Osteoblast (primary cell): ENCODE measurements around the gene GHITM. TPM values are rescaled to one million over a fixed set of nuclear protein-coding genes. Genes with fewer than 3 reads are reported as not detected.

Experiments
- DNase-seq: peaks from one replicate; pipeline ENCODE4 v3.0.0; 2011; ENCODE audit warnings: low spot score, mixed read lengths; ENCODE audit not compliant: insufficient read length; ENCODE audit errors: missing footprints
- H2AFZ ChIP-seq: 2 replicates; pipeline ENCODE4 v1.6.0; 2011; ENCODE audit warnings: mild to moderate bottlenecking, low read length
- H3K27ac ChIP-seq: 2 replicates; pipeline ENCODE4 v1.5.1; 2011; ENCODE audit warnings: mild to moderate bottlenecking, low read depth, low read length, moderate library complexity
- H3K27me3 ChIP-seq: 2 replicates; pipeline ENCODE4 v1.6.0; 2012; ENCODE audit warnings: mild to moderate bottlenecking, control low read depth, inconsistent platforms, low read length, moderate library complexity; ENCODE audit not compliant: insufficient read depth
- H3K36me3 ChIP-seq: 2 replicates; pipeline ENCODE4 v1.5.1; 2011; ENCODE audit warnings: mild to moderate bottlenecking, low read length, control low read depth, moderate library complexity; ENCODE audit not compliant: insufficient read depth
- H3K4me1 ChIP-seq: 2 replicates; pipeline ENCODE4 v1.5.1; 2011; ENCODE audit warnings: mild to moderate bottlenecking, low read length, control low read depth, moderate library complexity; ENCODE audit not compliant: insufficient read depth
- H3K4me2 ChIP-seq: 2 replicates; pipeline ENCODE4 v1.6.0; 2011; ENCODE audit warnings: mild to moderate bottlenecking, low read length; ENCODE audit not compliant: insufficient read depth
- H3K4me3 ChIP-seq: fragments of 200-600 bp; sonication (generic); 3 replicates; pipeline ENCODE4 v1.5.1; 2012; ENCODE audit warnings: mild to moderate bottlenecking, low read length, inconsistent platforms; ENCODE audit not compliant: insufficient read depth
- H3K79me2 ChIP-seq: 2 replicates; pipeline ENCODE4 v1.6.0; 2012; ENCODE audit warnings: mild to moderate bottlenecking, low read length, control low read depth, inconsistent platforms; ENCODE audit not compliant: insufficient read depth
- H3K9me3 ChIP-seq: 2 replicates; pipeline ENCODE4 v1.5.1; 2011; ENCODE audit warnings: low read depth, low read length, control low read depth
- H4K20me1 ChIP-seq: 2 replicates; pipeline ENCODE4 v1.6.0; 2012; ENCODE audit warnings: mild to moderate bottlenecking, low read length, control low read depth; ENCODE audit not compliant: insufficient read depth
- CTCF ChIP-seq: IDR thresholded peaks from 2 replicates; pipeline ENCODE4 v1.5.1; 2011; ENCODE audit warnings: mild to moderate bottlenecking, low read depth, low read length, moderate library complexity; ENCODE audit errors: extremely low read depth
- total RNA-seq: library from RNA; depleted of rRNA; stranded (reverse); fragments of >200 nt; gene quantifications from 2 replicates; pipeline ENCODE4 v1.2.3, GENCODE V29; 2012

GHITM gene
- total RNA-seq, 1 donor: 189 TPM

DNA sequence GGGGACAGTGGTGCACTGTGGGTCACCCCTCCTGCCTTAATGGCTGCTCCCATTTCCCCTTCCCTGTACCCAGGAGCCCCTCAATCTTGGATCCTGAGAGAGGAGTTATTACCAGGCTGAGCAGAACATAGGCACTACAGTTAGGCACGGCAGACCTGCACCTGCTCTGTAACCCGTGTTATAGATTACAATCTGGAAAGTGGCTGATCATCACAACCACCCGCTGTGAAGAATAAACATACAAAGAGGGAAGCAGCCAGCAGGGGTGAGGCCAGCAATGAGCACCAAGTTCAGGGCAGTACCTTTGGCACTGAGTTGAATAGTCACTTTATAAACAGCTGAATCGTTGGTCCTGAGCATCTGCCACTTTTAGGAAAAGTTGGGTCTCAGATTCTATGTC, 56.8 kb downstream of the GHITM start:
- Histone ChIP-seq H3K36me3 (no peaks in the 10 kb centered on the region), H3K4me1 (no peaks in the 10 kb centered on the region), H3K4me2 (no peak overlapping the region), H3K4me3 (no peak overlapping the region), H2AFZ (no peak overlapping the region), H3K27me3 (peaks cover 30% of the 10 kb centered on the region), H3K9me3 (no peaks in the 10 kb centered on the region), H3K27ac (no peak overlapping the region), H3K79me2 (no peaks in the 10 kb centered on the region), H4K20me1 (no peaks in the 10 kb centered on the region)
- TF ChIP-seq CTCF: no peak
- no peak for DNase-seq

GRCh38 chr10:84196941-84197340, 57.6 kb downstream of the GHITM start:
- no peak for TF ChIP-seq CTCF
- H3K36me3 ChIP-seq: no peaks in the 10 kb centered on the region

GRCh38 chr10:84197643-84198042, 58.3 kb downstream of the GHITM start:
- no peaks in the 10 kb centered on the region for H3K4me1 ChIP-seq
- no peaks in the 10 kb centered on the region for H3K9me3 ChIP-seq
- no peaks in the 10 kb centered on the region for H3K36me3 ChIP-seq
- H3K79me2 ChIP-seq: no peaks in the 10 kb centered on the region
- H3K4me3 ChIP-seq: no peak overlapping the region
- H2AFZ ChIP-seq: no peak overlapping the region
- DNase-seq: no peak
- H3K27me3 ChIP-seq: peaks cover 30% of the 10 kb centered on the region
- H3K4me2 ChIP-seq: no peak overlapping the region
- no peaks in the 10 kb centered on the region for H4K20me1 ChIP-seq
- no peak for TF ChIP-seq CTCF
- H3K27ac ChIP-seq: no peak overlapping the region

More at GRCh38 chr10:84196941-84197340, 57.6 kb downstream of the GHITM start:
- Histone ChIP-seq H3K4me1 (no peaks in the 10 kb centered on the region), H3K4me2 (no peak overlapping the region), H3K9me3 (no peaks in the 10 kb centered on the region), H3K27ac (no peak overlapping the region), H3K27me3 (peaks cover 30% of the 10 kb centered on the region), H3K79me2 (no peaks in the 10 kb centered on the region), H3K4me3 (no peak overlapping the region), H4K20me1 (no peaks in the 10 kb centered on the region), H2AFZ (no peak overlapping the region)
- no peak for DNase-seq

DNA sequence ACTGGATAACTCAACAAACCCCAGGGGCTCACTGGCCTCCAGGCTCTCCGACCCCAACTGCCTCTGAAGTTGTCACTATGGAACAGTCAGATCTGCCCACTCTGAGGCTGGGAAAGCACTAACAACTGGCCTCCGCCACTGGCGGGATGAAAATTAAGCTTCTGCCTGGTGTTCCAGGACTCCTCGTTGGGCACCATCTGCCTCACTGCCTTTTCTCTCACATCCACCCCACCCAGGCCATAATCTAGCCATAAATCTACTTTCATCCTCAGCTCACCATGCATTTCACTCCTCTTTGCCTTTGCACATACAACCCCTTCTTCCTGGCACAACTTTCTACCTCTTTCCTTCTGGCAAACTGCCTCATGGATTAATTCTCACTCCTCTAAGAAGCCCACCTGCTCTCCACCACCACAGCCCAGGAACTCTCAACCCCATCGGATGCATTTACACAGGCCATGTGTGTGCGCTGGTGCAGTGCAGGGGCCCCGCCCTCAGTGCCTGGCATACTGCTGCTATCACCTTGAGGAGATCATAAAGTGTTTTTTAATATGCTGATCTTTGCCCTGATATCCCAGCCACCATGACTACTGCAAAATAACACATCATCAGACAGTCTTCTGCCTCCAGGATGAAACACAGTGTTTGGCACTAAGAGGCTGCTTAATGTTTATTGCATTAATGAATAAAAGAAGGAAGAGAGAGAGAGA, 59.1 kb downstream of the GHITM start:
- H3K27ac ChIP-seq: no peak overlapping the region
- no peaks in the 10 kb centered on the region for H3K36me3 ChIP-seq
- no peaks in the 10 kb centered on the region for H3K9me3 ChIP-seq
- H3K4me1 ChIP-seq: no peaks in the 10 kb centered on the region
- no peak overlapping the region for H2AFZ ChIP-seq
- no peak for DNase-seq
- no peak overlapping the region for H3K4me2 ChIP-seq
- H4K20me1 ChIP-seq: no peaks in the 10 kb centered on the region
- no peak overlapping the region for H3K4me3 ChIP-seq
- H3K79me2 ChIP-seq: no peaks in the 10 kb centered on the region
- H3K27me3 ChIP-seq: peaks cover 26% of the 10 kb centered on the region
- no peak for TF ChIP-seq CTCF
